NCI-H82 treated with DMSO at 0.1 percent for 48 hours (cell line): ENCODE results near the gene SDHA.
"Not testable (repeated sequence)": the region's sequence is repeated elsewhere in the genome, so short reads cannot be mapped to it uniquely, and the experiment has no call there.

Source experiments
- DNase-seq: peaks from one replicate; lab custom pipeline; 2025; ENCODE audit not compliant: unreplicated experiment; lab: John Stamatoyannopoulos, UW

The SDHA gene

DNA sequence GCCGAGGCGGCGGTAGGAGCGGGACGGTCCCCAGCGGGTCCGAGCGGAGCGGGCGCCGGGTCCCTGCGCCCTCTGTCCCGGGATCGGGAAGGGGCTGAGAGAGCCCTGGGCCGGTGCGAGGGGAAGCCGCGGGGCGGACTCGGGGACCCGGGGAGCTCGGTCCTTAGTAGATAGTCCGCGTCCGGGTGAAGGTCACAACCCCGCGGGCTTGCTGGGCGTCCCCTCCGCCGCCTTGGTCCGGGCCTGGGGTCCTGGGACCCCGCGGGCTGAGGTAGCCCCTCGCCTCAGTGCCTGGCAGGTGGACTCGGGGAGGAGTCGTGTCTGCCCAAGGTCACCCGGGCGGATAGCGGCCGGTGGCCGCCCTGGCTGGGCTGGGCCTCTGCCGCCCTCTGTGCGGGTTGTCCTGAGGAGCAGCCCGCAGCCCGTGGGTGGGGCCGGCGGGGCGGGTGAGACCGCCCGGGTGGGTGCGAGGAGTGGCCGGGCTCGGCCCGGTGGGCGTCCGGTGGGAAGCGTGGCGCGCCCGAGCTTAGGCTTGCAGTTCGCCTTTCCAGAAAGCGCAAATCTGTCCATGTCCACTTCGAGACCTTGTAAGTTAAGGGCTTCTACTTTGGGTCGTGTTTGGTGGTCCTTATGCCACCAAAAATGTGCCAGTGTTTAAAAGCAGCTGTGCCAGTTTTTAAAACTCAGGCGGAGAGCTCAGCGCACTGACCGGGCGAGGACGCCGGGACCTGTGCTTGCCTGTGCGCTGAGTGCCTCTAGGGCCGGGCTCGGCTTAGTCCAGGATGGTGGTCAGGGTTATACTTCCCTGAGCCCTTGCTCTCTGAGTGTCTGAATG is 554 bp downstream of the SDHA start:
- DNase-seq = no peak

DNA sequence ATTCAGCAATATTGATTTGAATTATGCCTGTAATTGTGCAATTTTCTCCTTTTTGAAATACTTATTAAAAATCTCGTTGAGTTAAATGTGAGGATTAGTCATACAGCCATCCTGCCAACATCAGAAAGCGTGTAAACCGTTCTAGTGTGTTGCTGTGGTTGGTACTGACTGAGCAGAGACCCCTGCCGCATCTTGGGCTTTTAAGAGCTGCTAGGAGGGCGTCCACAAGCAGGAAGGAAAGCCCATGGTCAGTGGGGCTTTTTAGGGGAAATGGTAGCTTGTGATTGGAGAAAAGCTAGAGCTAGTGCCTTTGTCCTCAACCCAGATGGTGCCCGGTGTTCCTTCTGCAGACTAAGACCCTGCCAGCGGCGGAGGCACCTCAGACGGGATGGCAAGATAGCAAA is 1.3 kb downstream of the SDHA start:
- DNase-seq = no peak

DNA sequence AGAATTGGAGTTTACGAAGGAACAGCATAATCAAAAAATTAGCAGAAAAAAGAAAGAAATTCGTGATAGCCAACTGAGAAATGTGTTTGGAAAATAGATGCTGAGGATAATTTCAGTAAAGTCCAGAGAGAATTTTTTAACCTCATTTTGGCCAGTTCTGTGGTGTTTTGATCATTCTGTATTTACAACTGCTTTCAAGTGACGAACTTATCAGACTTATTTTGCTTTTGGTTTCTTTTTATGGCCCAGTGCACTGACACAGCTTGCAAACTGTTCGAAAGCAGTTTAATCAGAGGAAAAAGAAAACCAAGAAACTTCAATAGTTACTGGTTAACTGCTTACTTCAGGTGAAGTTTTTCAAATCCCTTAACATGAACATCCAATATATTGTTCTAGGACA is 1.9 kb downstream of the SDHA start:
- no peak for DNase-seq

DNA sequence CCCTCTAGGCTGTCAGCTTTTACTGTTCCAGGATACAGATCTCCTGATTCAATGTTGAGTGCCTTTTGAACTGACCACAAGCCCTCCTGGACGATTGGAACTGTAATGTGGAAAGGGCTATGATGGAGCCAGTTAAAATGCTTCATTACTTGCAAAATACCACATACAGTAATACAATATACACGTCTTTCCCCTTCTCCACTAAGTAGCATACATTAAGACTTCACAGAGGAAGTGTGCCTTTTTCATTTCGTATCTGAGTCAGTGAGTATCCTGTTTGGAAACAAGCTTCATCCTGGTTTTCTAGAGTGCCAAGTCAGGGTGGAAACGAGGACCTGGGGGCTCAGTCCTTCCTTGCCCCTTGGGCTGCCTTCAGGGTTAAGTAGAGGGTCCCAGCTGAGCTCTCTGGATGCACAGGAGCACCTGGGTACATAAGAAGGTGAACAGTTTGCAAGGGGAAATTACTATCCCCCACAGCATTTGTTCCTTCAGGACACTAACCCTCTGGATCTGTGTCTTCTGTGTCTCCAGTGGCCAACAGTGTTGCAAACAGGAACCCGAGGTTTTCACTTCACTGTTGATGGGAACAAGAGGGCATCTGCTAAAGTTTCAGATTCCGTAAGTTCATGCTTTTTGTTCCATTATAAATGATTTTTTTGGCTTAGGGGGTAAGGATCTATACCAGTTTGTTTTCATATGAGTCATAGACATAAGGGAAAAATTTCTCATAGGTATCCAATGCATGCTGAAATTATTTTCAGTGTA is 5.0 kb downstream of the SDHA start:
- not testable (repeated sequence) for DNase-seq

DNA sequence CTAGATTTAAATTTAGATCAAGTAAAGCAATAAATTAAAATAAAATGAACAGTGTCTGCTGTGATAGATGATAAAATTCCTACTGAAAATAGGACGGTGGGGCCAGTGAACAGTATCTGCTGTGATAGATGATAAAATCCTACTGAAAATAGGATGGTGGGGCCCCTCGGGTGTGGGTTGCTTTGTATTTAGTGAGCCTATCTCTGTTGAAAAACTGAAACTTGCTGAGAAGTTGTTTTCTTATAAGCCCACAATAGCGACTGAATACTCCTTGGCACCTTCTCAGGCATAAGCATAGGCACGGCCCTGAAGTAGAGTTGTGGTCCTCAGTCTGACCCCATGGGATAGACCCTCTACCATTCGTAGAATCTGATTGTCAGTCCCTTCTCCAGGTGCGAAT is 5.7 kb downstream of the SDHA start:
- no peak for DNase-seq

DNA sequence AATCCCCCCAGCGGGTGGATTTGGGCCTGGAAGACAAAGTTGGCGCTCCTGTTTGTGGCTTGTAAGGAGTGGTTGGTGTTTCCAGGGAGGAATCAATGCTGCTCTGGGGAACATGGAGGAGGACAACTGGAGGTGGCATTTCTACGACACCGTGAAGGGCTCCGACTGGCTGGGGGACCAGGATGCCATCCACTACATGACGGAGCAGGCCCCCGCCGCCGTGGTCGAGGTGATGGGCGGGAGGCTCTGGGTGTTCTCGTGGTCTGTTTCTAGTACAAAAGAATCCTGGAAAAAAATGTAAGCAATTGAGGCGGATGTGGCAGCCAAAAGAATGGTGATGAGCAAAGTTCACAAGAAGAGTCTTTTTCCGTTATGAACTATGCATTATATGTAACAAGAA is 7.2 kb downstream of the SDHA start:
- no peak for DNase-seq

DNA sequence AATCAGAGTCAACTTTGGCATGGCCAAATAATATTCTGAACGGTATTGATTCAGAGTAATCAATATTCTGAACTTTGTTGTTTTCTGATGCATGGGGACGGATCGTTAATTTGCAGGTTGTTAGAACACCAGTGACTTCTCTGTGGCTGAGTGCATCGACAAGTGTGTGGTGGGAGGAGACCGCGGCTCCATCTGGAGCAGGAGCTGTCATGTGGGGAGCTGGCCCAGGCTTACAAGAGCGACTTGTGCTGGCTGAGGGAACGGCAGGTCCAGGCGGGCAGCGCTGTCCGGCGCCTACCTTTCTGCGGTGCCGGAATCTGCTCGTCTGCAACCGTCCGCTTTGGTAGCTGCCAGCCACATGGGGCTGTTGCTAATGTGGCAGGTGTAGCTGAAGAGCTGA is 9.3 kb downstream of the SDHA start:
- not testable (repeated sequence) for DNase-seq

DNA sequence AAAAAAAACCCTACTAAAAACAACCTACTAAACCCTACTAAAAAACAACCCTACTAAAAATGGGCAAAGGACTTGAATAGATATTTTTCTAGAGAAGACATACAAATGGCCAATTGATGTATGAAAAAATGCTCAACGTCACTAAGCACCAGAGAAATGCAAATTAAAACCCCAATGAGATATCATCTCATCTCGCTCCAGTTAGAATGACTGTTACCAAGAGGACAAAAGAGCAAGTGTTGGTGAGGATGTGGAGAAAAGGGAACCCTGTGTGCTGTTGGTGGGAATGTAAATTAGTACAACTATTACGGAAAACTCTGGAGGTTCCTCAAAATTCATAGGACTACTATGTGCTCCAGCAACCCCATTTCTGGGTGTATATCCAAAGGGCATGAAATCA is 10.8 kb downstream of the SDHA start:
- DNase-seq = no peak

DNA sequence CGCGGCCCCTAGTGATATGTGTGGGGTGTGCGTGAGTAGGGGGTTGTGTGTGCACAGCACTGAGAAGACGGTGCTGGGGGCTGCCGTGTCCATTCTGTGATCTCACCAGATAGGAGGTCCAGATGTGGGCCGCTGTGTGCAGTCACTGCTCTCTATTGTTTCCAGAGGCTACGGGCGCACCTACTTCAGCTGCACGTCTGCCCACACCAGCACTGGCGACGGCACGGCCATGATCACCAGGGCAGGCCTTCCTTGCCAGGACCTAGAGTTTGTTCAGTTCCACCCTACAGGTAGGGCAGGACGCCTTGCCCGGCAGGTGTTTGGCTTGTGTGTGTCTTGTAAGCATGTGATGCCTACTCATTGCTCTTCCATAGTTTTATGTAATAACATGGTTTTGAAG is 12.6 kb downstream of the SDHA start:
- no peak for DNase-seq

DNA sequence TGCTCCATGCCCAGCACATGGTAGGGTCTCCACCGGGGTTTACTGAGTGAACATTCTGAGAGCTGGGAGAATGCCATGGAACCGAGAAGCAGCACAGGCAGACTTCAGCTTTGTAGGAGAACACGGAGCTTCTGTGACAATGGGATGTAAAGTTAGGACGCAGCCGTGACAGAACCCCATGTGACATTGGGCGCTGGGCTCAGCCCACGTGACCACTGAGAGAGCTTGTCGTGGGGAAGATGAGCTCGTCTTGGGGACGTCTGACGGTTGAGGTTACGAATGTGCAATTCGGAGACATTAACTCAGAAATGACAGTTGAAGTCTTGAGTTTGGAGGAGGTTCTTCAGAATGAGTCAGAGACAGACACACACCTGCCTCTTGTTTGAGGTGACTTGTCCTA is 13.5 kb downstream of the SDHA start:
- DNase-seq = no peak

DNA sequence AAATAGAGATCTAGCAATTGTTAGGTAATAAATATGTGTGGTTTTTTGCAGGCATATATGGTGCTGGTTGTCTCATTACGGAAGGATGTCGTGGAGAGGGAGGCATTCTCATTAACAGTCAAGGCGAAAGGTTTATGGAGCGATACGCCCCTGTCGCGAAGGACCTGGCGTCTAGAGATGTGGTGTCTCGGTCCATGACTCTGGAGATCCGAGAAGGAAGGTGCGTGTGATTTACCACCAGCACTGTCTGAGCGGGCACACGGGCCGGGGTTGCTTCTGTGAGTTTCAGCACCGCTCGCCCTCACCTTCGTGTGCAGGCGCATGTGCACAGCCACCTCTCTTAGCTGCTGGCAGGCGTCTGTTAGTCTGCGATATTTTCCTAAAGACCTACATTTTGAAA is 15.3 kb downstream of the SDHA start:
- not testable (repeated sequence) for DNase-seq

DNA sequence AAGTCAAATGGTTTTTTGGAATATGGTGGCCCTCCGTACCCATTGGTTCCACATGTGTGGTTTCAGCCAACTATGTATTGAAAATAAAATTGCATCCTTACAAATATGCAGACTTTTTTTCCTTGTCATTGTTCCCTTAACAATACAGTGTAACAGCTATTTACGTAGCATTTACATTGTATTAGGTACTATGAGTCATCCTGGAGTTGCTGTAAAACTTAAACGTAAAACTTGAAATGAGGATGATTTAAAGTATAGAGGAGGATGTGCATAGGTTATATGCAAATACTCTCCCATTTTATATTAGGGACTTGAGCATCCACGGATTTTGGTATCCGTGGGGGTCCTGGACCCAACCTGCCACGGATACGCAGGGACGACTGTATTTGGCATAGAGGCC is 16.3 kb downstream of the SDHA start:
- DNase-seq = no peak

DNA sequence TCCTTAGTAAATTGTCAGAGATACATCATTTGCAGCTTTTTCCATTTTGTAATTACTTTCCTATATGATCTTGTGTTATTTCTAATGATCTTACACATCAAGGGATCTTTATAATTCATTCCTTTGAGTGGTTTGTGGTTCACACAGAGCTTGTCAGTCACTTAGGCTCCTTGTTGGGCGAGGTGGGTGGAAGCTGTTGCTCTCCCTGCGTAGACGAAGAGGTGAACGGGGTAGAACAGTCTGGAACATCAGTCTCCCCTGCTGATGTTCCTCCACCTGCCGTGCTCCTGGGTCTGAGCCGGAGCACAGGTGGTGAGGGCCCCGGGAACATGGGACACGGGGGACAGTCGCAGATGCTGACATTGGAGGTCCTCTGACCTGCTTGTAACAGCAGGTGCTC is 17.4 kb downstream of the SDHA start:
- not testable (repeated sequence) for DNase-seq

DNA sequence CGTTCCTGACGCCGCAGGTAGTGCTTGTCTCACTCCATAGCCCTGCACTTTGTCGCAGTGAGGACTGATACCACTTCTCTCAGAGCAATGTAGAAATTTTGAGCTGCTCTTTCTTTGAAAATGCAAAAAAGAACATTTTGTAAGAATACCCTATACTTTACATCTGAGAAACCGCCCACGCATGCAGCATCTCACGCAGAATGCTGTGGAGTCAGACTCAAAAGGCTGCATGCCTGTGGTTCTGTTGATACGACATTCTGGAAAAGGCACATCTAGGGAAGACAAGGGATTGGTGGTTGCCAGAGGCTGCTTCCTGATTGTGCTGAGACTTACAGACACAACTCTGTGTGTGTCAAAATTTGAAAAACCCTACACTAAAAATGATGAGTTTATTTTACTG is 19.8 kb downstream of the SDHA start:
- DNase-seq = not testable (repeated sequence)

DNA sequence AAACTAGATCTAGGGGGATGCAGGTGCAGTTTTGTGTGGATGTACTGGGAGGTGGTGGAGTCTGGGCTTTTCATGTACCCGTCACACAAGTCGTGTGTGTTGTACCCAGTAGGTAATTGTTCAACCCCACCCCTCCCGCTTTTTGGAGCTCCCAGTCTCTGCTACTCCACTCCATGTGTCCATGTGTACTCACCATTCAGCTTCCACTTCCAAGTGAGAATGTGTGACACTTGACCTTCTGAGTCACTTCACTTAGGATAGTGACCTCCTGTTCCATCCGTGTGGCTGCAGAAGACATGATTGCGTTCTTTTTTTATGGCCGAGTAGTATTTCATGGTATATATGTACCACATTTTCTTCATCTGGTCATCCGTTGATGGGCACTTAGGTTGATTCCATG is 22.4 kb downstream of the SDHA start:
- not testable (repeated sequence) for DNase-seq

DNA sequence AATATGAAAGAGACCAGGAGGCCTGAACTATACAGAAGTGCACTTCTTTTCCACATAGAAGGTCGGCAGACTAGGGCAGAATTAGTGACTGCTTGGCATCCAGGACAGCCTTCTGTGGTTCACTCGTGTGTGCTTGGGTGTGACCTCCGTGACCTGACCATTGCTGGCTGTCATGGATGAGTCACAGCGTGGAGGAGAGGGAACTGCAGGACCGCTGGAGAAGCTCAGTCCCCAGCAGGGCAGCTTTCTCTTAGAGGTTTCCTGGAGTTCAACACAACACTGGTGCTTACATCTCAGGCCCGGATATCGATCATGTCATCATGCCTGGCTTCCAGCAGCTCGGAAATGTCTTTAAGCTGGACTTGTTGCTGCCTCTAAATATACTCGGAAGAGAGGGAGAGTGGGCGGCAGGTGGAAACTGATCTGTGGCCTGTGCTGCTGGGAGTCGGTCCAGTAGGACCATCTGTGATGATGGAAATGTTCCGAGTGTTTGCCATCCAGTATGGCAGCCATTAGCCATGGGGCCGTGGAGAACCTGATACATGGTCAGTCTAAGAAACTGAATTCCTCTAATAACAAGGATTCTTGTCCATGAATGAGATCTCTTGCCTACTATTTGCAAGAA is 23.0 kb downstream of the SDHA start:
- not testable (repeated sequence) for DNase-seq

DNA sequence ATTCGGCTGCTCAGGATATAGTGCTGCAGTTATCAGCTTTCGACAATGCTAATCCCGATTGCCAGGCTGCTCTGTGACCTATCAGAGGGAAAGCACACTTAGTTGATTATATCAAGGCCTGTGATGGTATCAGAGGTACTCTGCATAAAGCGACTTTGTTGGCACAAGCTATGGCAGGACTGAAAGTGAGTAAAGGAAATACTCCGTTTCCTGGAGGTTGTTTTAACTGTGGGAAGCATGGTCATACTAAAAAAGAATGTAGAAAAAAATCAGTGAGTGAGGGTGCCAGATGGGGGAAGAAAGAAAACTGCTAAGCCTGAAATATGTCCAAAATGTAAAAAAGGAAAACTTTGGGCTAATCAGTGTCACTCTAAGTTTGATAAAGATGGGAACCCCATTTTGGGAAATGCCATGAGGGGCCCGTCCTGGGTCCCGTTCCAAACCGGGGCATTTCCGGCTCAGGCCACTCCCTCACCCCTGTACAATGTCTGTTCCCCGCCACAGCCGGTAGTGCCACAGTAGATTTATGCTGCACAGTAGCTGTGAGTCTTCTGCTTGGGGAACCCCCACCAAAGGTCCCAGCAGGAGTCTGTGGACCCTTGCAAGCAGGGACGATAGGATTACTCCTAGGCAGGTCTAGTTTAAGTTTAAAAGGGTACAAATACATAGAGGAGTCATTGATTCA is 25.7 kb downstream of the SDHA start:
- DNase-seq = not testable (repeated sequence)

DNA sequence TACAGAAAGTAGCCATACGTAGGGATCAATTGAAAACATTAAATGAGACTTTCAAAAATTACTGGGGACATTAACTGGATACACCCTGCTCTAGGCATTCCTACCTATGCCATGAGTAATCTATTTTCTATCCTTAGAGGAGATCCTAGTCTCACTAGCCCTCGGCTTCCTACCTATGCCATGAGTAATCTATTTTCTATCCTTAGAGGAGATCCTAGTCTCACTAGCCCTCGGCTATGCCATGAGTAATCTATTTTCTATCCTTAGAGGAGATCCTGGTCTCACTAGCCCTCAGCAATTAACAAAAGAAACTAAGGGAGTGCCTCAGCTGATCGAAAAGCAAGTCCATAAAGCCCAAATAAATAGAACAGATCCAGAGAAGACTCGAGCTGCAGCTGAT is 27.6 kb downstream of the SDHA start:
- DNase-seq = not testable (repeated sequence)

DNA sequence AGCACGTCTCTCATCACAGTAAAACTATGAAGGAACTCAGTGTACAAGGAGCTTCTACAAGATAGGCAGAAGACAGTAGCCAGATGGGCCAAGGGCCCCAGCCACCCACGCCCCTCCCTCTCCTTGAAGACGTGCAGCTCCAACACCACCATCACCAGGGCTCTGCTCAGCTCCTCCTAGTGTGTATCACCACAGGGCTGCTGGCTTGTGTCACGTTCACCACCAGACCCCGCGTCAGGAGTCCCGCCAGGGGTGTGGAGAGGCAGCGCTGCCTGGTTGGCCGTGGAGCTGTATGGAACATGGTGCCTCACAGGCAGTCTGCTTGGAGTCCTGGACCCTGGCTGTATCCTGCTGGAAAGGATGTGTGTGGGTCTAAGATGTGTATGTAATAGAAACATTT is 32.3 kb downstream of the SDHA start:
- DNase-seq = not testable (repeated sequence)

DNA sequence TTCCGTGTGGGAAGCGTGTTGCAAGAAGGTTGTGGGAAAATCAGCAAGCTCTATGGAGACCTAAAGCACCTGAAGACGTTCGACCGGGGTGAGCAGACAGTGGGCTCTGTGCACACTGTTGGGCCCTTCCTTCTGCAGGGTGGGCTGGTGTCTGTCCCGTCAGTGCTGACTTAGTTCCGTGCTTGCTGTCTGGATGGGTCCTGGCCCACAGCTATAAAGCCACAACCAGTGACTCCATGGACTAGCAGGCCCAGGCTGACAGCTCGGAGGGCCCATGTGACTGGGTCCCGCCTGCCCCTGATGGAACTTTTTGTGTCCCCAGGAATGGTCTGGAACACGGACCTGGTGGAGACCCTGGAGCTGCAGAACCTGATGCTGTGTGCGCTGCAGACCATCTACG is 32.9 kb downstream of the SDHA start:
- not testable (repeated sequence) for DNase-seq

DNA sequence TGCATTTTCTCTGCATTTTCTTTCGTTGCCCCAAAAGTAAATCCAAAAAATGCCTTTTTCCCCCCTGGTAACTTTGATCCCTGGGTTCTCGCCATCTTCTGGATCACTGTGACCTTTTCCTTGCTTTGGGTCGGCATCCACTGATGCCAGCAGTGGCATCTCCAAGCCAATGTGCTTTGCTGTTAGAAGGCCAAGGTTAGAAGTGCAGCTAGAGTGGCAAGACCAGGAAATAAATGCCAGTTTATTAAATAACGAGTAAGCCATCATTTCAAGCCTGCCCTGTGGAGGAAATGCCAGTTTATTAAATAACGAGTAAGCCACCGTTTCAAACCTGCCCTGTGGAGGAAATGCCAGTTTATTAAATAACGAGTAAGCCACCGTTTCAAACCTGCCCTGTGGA is 33.4 kb downstream of the SDHA start:
- DNase-seq = not testable (repeated sequence)
